SK-N-SH (cell line): ENCODE results near the gene DYNC1LI2. TPM values are rescaled to one million over a fixed set of nuclear protein-coding genes. Genes with fewer than 3 reads are reported as not detected.

Experiments used
- CTCF ChIA-PET: fragments of 300-600, 350-600 bp; formaldehyde crosslinking; extraction: SDS; loops from one replicate; lab custom pipeline; 2021; lab: Yijun Ruan, JAX
- POLR2A ChIA-PET: fragments of 350-600 bp; sonication (Branson Sonifier 250); formaldehyde crosslinking; extraction: SDS; loops from one replicate; lab custom pipeline; 2020; ENCODE audit warnings: antibody characterized with exemption, inconsistent platforms; lab: Yijun Ruan, JAX
- DNase-seq: peaks from one replicate; pipeline ENCODE4 v3.0.0; 2012
- H2AFZ ChIP-seq: fragments of 200-600 bp; sonication (generic); 2 replicates; pipeline ENCODE4 v1.8.1; 2016; ENCODE audit warnings: antibody characterized with exemption, mild to moderate bottlenecking, low read depth
- H3F3A ChIP-seq: fragments of 200-600 bp; sonication (generic); replicated peaks from 2 replicates; pipeline ENCODE3; 2016; ENCODE audit warnings: antibody characterized with exemption, mild to moderate bottlenecking; ENCODE audit not compliant: insufficient read depth
- H3K27ac ChIP-seq, 2 experiments: fragments of 200-500 bp in 1 of 2; fragments of 200-600 bp in 1 of 2; sonication (Bioruptor generic) in 1 of 2; sonication (generic), shearing (Covaris generic) in 1 of 2; 2 replicates each; pipeline versions ENCODE4 v1.5.1 to v1.6.1; 2014 to 2016; ENCODE audit warnings: low read depth in 2 of 2, inconsistent platforms in 1 of 2, low read length in 1 of 2, mild to moderate bottlenecking in 1 of 2, mixed read lengths in 1 of 2
- H3K27me3 ChIP-seq: fragments of 200-600 bp; sonication (generic), shearing (Covaris generic); 2 replicates; pipeline ENCODE4 v1.6.1; 2016; ENCODE audit warnings: mixed run types; ENCODE audit not compliant: insufficient read depth
- H3K36me3 ChIP-seq, 2 experiments: fragments of 200-500 bp in 1 of 2; fragments of 200-600 bp in 1 of 2; sonication (Bioruptor generic) in 1 of 2; sonication (generic) in 1 of 2; replicated peaks in 1 of 2; 2 replicates each; pipeline versions ENCODE3 to v1.5.1; 2014 to 2016; ENCODE audit warnings: low read length in 1 of 2, mild to moderate bottlenecking in 1 of 2; ENCODE audit not compliant: insufficient read depth in 2 of 2, control insufficient read depth in 1 of 2
- H3K4me1 ChIP-seq, 2 experiments: fragments of 200-500 bp in 1 of 2; fragments of 200-600 bp in 1 of 2; sonication (Bioruptor generic) in 1 of 2; sonication (generic), shearing (Covaris generic) in 1 of 2; 2 replicates each; pipeline versions ENCODE4 v1.5.1 to v1.6.1; 2014 to 2016; ENCODE audit warnings: low read depth in 1 of 2, low read length in 1 of 2, mixed run types in 1 of 2; ENCODE audit not compliant: insufficient read depth in 2 of 2, control insufficient read depth in 1 of 2
- H3K4me2 ChIP-seq: fragments of 200-600 bp; sonication (generic), shearing (Covaris generic); 2 replicates; pipeline ENCODE4 v1.6.1; 2017; ENCODE audit warnings: mixed run types
- H3K4me3 ChIP-seq, 2 experiments: fragments of 200-500 bp in 1 of 2; fragments of 200-600 bp in 1 of 2; sonication (Bioruptor generic) in 1 of 2; sonication (generic), shearing (Covaris generic) in 1 of 2; 2 replicates each; pipeline versions ENCODE4 v1.5.1 to v1.8.1; 2014 to 2016; ENCODE audit warnings: low read depth in 2 of 2, inconsistent platforms in 1 of 2, low read length in 1 of 2, mild to moderate bottlenecking in 1 of 2, mixed read lengths in 1 of 2, moderate library complexity in 1 of 2
- H3K79me2 ChIP-seq: fragments of 200-600 bp; sonication (generic); 2 replicates; pipeline ENCODE4 v1.8.1; 2017; ENCODE audit warnings: mild to moderate bottlenecking; ENCODE audit not compliant: insufficient read depth
- H3K9ac ChIP-seq: fragments of 200-600 bp; sonication (generic); 2 replicates; pipeline ENCODE4 v1.6.1; 2017; ENCODE audit warnings: mixed run types
- H3K9me2 ChIP-seq: fragments of 200-600 bp; sonication (generic); 2 replicates; pipeline ENCODE4 v1.6.1; 2017; ENCODE audit warnings: mixed run types
- H3K9me3 ChIP-seq: fragments of 200-600 bp; sonication (generic); 2 replicates; pipeline ENCODE4 v1.6.1; 2017; ENCODE audit warnings: mixed run types, mild to moderate bottlenecking, moderate library complexity
- H4K20me1 ChIP-seq: fragments of 200-600 bp; sonication (generic); 2 replicates; pipeline ENCODE4 v1.6.1; 2017; ENCODE audit warnings: mild to moderate bottlenecking, mixed run types; ENCODE audit not compliant: insufficient read depth
- CHD2 ChIP-seq: fragments of 150-350 bp; IDR thresholded peaks from 2 replicates; pipeline ENCODE4 v1.6.1; 2018; ENCODE audit warnings: low read length; ENCODE audit not compliant: partially characterized antibody
- CTCF ChIP-seq: fragments of 200-600 bp; sonication (generic); IDR thresholded peaks from 2 replicates; pipeline ENCODE4 v1.6.1; 2017; ENCODE audit warnings: antibody characterized with exemption, mild to moderate bottlenecking, moderate library complexity
- ELF1 ChIP-seq: IDR thresholded peaks from 2 replicates; pipeline ENCODE4 v1.4.0; 2012
- FOSL2 ChIP-seq: IDR thresholded peaks from 2 replicates; pipeline ENCODE4 v1.4.0; 2012; ENCODE audit warnings: low read depth, mild to moderate bottlenecking, moderate library complexity, borderline replicate concordance
- GATA2 ChIP-seq: sonication (generic); formaldehyde crosslinking; IDR thresholded peaks from 2 replicates; pipeline ENCODE4 v1.5.0; 2020; ENCODE audit warnings: mild to moderate bottlenecking, missing genetic modification reagents
- JUND ChIP-seq: IDR thresholded peaks from 2 replicates; pipeline ENCODE4 v1.4.0; 2012
- MEF2A ChIP-seq: IDR thresholded peaks from 2 replicates; pipeline ENCODE4 v1.4.0; 2012; ENCODE audit warnings: low read depth, borderline replicate concordance
- NRF1 ChIP-seq: IDR thresholded peaks from 2 replicates; pipeline ENCODE4 v1.6.1; 2012; ENCODE audit warnings: low read depth, mild to moderate bottlenecking, low read length
- PBX3 ChIP-seq: IDR thresholded peaks from 2 replicates; pipeline ENCODE4; 2012
- RAD21 ChIP-seq: IDR thresholded peaks from 2 replicates; pipeline ENCODE4 v1.6.1; 2012; ENCODE audit warnings: mild to moderate bottlenecking, low read length
- SIN3A ChIP-seq: IDR thresholded peaks from 2 replicates; pipeline ENCODE4 v1.6.1; 2012; ENCODE audit warnings: low read depth, mild to moderate bottlenecking, low read length, moderate library complexity, borderline replicate concordance
- TAF1 ChIP-seq: IDR thresholded peaks from 2 replicates; pipeline ENCODE4 v1.6.1; 2012; ENCODE audit warnings: low read depth, mild to moderate bottlenecking, low read length, moderate library complexity, borderline replicate concordance
- TCF12 ChIP-seq: IDR thresholded peaks from 2 replicates; pipeline ENCODE4 v1.4.0; 2012
- USF2 ChIP-seq: fragments of 150-350 bp; IDR thresholded peaks from 2 replicates; pipeline ENCODE4 v1.6.1; 2017; ENCODE audit warnings: antibody characterized with exemption, low read length, low read depth, borderline replicate concordance
- ZBTB33 ChIP-seq: IDR thresholded peaks from 2 replicates; pipeline ENCODE4 v1.4.0; 2012; ENCODE audit warnings: low read depth, borderline replicate concordance
- WGBS: methylation state at CpG from one replicate; pipeline ENCODE4 v1.1.6; 2017; ENCODE audit warnings: low lambda C conversion rate; 5-methylcytosine and 5-hydroxymethylcytosine counted together
- polyA plus RNA-seq, 3 experiments: library from polyadenylated mRNA; depleted of rRNA; stranded (reverse); fragments of >200 nt; gene quantifications; 2 replicates each; pipeline ENCODE4 v1.2.3, GENCODE V29; 2012

The DYNC1LI2 gene
- polyA plus RNA-seq, 1 of the 3 experiments (the other 2 are of a cell fraction): 33.1 TPM

- H3K27ac ChIP-seq: no peak overlapping the region
- H4K20me1 ChIP-seq: no peaks in the 10 kb centered on the region
- no peak overlapping the region for H2AFZ ChIP-seq
- no peak for DNase-seq
- no peaks in the 10 kb centered on the region for H3K27me3 ChIP-seq
- no peak overlapping the region for H3K4me2 ChIP-seq
- POLR2A ChIA-PET: no interaction called here
- no peak for TF ChIP-seq NRF1
- no peak for TF ChIP-seq TCF12
- TF ChIP-seq CTCF: no peak
- no peak for TF ChIP-seq JUND
- no peak for TF ChIP-seq SIN3A
- TF ChIP-seq ZBTB33: no peak
- no peak for TF ChIP-seq FOSL2
- TF ChIP-seq RAD21: no peak
- no peak for TF ChIP-seq CHD2
- no peak for TF ChIP-seq GATA2 (CRISPR knock-in tag)
- CTCF ChIA-PET: interaction anchor here (1.0 to 3.7 kb wide), 6 partner anchors 15 to 50 kb away, joined by 3 to 13 read pairs (median 4); no protein-coding TSS in a partner anchor
- H3K9me3 ChIP-seq: no peaks in the 10 kb centered on the region
- H3K9ac ChIP-seq: no peak overlapping the region
- H3K9me2 ChIP-seq: no peaks in the 10 kb centered on the region
- H3F3A ChIP-seq: no peaks in the 10 kb centered on the region
- WGBS: 90% methylated on average over 6 of the region's 6 CpGs
- no peaks in the 10 kb centered on the region for H3K36me3 ChIP-seq
- peaks cover 6 to 9% of the 10 kb centered on the region in 2 experiments; a peak in 2 of 4 replicates for H3K4me1 ChIP-seq
- H3K79me2 ChIP-seq: peaks cover 69% of the 10 kb centered on the region
- no peak overlapping the region for H3K4me3 ChIP-seq
Observed at GRCh38 chr16:66692341-66692740, 59.1 kb downstream of the DYNC1LI2 start.

- Histone ChIP-seq H3K4me3 (no peak overlapping the region), H3K27ac (no peak overlapping the region), H3K9me3 (no peaks in the 10 kb centered on the region), H4K20me1 (no peaks in the 10 kb centered on the region), H3K36me3 (no peaks in the 10 kb centered on the region), H3K27me3 (no peaks in the 10 kb centered on the region), H3K9ac (no peak overlapping the region), H3K79me2 (peaks cover 77% of the 10 kb centered on the region), H2AFZ (no peak overlapping the region), H3K4me2 (no peak overlapping the region), H3F3A (no peaks in the 10 kb centered on the region), H3K9me2 (no peaks in the 10 kb centered on the region), H3K4me1 (peaks cover 6 to 9% of the 10 kb centered on the region in 2 experiments; a peak in 2 of 4 replicates)
- TF ChIP-seq PBX3: no peak
- no peak for TF ChIP-seq CHD2
- TF ChIP-seq JUND: no peak
- no peak for TF ChIP-seq MEF2A
- TF ChIP-seq USF2: no peak
- no peak for TF ChIP-seq TAF1
- TF ChIP-seq CTCF: no peak
- TF ChIP-seq ELF1: no peak
- POLR2A ChIA-PET: no interaction called here
- WGBS: 98% methylated on average over 6 of the region's 6 CpGs
- no peak for DNase-seq
- CTCF ChIA-PET: interaction anchor here (0.6 to 3.7 kb wide), 3 partner anchors 14 to 464 kb away, joined by 3 to 13 read pairs (median 4); no protein-coding TSS in a partner anchor
Observed at GRCh38 chr16:66691234-66691633, 60.2 kb downstream of the DYNC1LI2 start.
